ENCODE data around the gene TM9SF3. TPM values are rescaled to one million over a fixed set of nuclear protein-coding genes. Genes with fewer than 3 reads are reported as not detected.

Gene TM9SF3
- total and polyA plus RNA-seq, 3 experiments from 2014 or later, result 89.7 to 103 (median 95.8) TPM

- Mint-ChIP-seq H3K27me3 (peaks cover 8 to 31% of the 10 kb centered on the region in 2 donors), H3K4me3 (no peak overlapping the region), H3K36me3 (no peaks in the 10 kb centered on the region), H3K9me3 (no peaks in the 10 kb centered on the region), H3K27ac (no peak overlapping the region), H3K4me1 (no peaks in the 10 kb centered on the region)
- no peak overlapping the region for H3K27ac ChIP-seq (ENCODE audit: low read depth, low read length)
- H3K27me3 ChIP-seq (ENCODE audit: insufficient read depth, low read length, poor library complexity, severe bottlenecking), result no peaks in the 10 kb centered on the region
- no peaks in the 10 kb centered on the region for H3K9me3 ChIP-seq (ENCODE audit: low read length)
- POLR2A ChIA-PET, result no interaction called here
- H3K4me1 ChIP-seq (ENCODE audit: insufficient read depth, low read length), result no peaks in the 10 kb centered on the region
- DNase-seq, result no peak
- no peaks in the 10 kb centered on the region for H3K36me3 ChIP-seq (ENCODE audit: insufficient read depth, low read length)
- no peak overlapping the region for H3K4me3 ChIP-seq (ENCODE audit: low read length)
- CTCF ChIA-PET, result no interaction called here
These were observed 84.1 kb downstream of the TM9SF3 start for GRCh38 chr10:96502561-96503282.

GRCh38 chr10:96501985-96502384 lies 84.8 kb downstream of the TM9SF3 start:
- no peaks in the 10 kb centered on the region for H3K9me3 Mint-ChIP-seq
- H3K9me3 ChIP-seq (ENCODE audit: low read length), result no peaks in the 10 kb centered on the region
- H3K27me3 Mint-ChIP-seq, result peaks cover 14 to 36% of the 10 kb centered on the region in 2 donors
- no peak overlapping the region for H3K27ac Mint-ChIP-seq
- H3K4me1 ChIP-seq (ENCODE audit: insufficient read depth, low read length), result no peaks in the 10 kb centered on the region
- no peaks in the 10 kb centered on the region for H3K36me3 ChIP-seq (ENCODE audit: insufficient read depth, low read length)
- no peaks in the 10 kb centered on the region for H3K4me1 Mint-ChIP-seq
- H3K27ac ChIP-seq (ENCODE audit: low read depth, low read length), result no peak overlapping the region
- ChIA-PET CTCF (no interaction called here), POLR2A (no interaction called here)
- no peaks in the 10 kb centered on the region for H3K27me3 ChIP-seq (ENCODE audit: insufficient read depth, low read length, poor library complexity, severe bottlenecking)
- H3K4me3 Mint-ChIP-seq, result no peak overlapping the region
- DNase-seq, result no peak
- H3K36me3 Mint-ChIP-seq, result no peaks in the 10 kb centered on the region
- no peak overlapping the region for H3K4me3 ChIP-seq (ENCODE audit: low read length)

GRCh38 chr10:96500519-96500918 lies 86.3 kb downstream of the TM9SF3 start:
- CTCF ChIA-PET, result no interaction called here
- no peaks in the 10 kb centered on the region for H3K36me3 Mint-ChIP-seq

GRCh38 chr10:96500050-96500449 lies 86.8 kb downstream of the TM9SF3 start:
- H3K27ac Mint-ChIP-seq, result no peak overlapping the region
- no peak overlapping the region for H3K4me3 ChIP-seq (ENCODE audit: low read length)
- no peaks in the 10 kb centered on the region for H3K9me3 ChIP-seq (ENCODE audit: low read length)
- no peaks in the 10 kb centered on the region for H3K27me3 ChIP-seq (ENCODE audit: insufficient read depth, low read length, poor library complexity, severe bottlenecking)
- H3K9me3 Mint-ChIP-seq, result no peaks in the 10 kb centered on the region
- H3K4me1 ChIP-seq (ENCODE audit: insufficient read depth, low read length), result no peaks in the 10 kb centered on the region
- peaks cover 12 to 41% of the 10 kb centered on the region in 2 donors for H3K27me3 Mint-ChIP-seq
- no peak overlapping the region for H3K27ac ChIP-seq (ENCODE audit: low read depth, low read length)
- CTCF ChIA-PET, result no interaction called here
- H3K36me3 ChIP-seq (ENCODE audit: insufficient read depth, low read length), result no peaks in the 10 kb centered on the region
- no peaks in the 10 kb centered on the region for H3K4me1 Mint-ChIP-seq
- no peaks in the 10 kb centered on the region for H3K36me3 Mint-ChIP-seq
- no peak for DNase-seq
- POLR2A ChIA-PET, result no interaction called here
- no peak overlapping the region for H3K4me3 Mint-ChIP-seq

More at GRCh38 chr10:96500519-96500918, 86.3 kb downstream of the TM9SF3 start:
- no peak overlapping the region for H3K4me3 ChIP-seq (ENCODE audit: low read length)
- Mint-ChIP-seq H3K4me3 (no peak overlapping the region), H3K27ac (no peak overlapping the region), H3K4me1 (no peaks in the 10 kb centered on the region), H3K9me3 (no peaks in the 10 kb centered on the region), H3K27me3 (peaks cover 12 to 41% of the 10 kb centered on the region in 2 donors)
- H3K9me3 ChIP-seq (ENCODE audit: low read length), result no peaks in the 10 kb centered on the region
- H3K27me3 ChIP-seq (ENCODE audit: insufficient read depth, low read length, poor library complexity, severe bottlenecking), result no peaks in the 10 kb centered on the region
- POLR2A ChIA-PET, result no interaction called here
- no peaks in the 10 kb centered on the region for H3K4me1 ChIP-seq (ENCODE audit: insufficient read depth, low read length)
- no peaks in the 10 kb centered on the region for H3K36me3 ChIP-seq (ENCODE audit: insufficient read depth, low read length)
- no peak for DNase-seq
- no peak overlapping the region for H3K27ac ChIP-seq (ENCODE audit: low read depth, low read length)

- no peaks in the 10 kb centered on the region for H3K36me3 ChIP-seq (ENCODE audit: insufficient read depth, low read length)
- no peak overlapping the region for H3K27ac Mint-ChIP-seq
- ChIA-PET CTCF (no interaction called here), POLR2A (no interaction called here)
- no peaks in the 10 kb centered on the region for H3K9me3 Mint-ChIP-seq
- no peak overlapping the region for H3K4me3 ChIP-seq (ENCODE audit: low read length)
- H3K36me3 Mint-ChIP-seq, result peaks cover 0 to 3% (median 0%) of the 10 kb centered on the region in 3 donors
- H3K27me3 Mint-ChIP-seq, result peaks cover 18 to 52% of the 10 kb centered on the region in 2 donors
- H3K9me3 ChIP-seq (ENCODE audit: low read length), result no peaks in the 10 kb centered on the region
- no peak for DNase-seq
- H3K4me1 ChIP-seq (ENCODE audit: insufficient read depth, low read length), result no peaks in the 10 kb centered on the region
- peaks cover 4% of the 10 kb centered on the region for H3K27me3 ChIP-seq (ENCODE audit: insufficient read depth, low read length, poor library complexity, severe bottlenecking)
- H3K4me3 Mint-ChIP-seq, result peak overlapping the region in 1 of 7 donors; percentile 21
- H3K4me1 Mint-ChIP-seq, result no peaks in the 10 kb centered on the region
- no peak overlapping the region for H3K27ac ChIP-seq (ENCODE audit: low read depth, low read length)
These were observed 89.4 kb downstream of the TM9SF3 start for GRCh38 chr10:96497391-96497790.

GRCh38 chr10:96496281-96496925 lies 90.4 kb downstream of the TM9SF3 start:
- Mint-ChIP-seq H3K4me1 (no peaks in the 10 kb centered on the region), H3K27me3 (peaks cover 16 to 44% of the 10 kb centered on the region in 2 donors), H3K9me3 (no peaks in the 10 kb centered on the region), H3K36me3 (peaks cover 0 to 3% (median 0%) of the 10 kb centered on the region in 3 donors), H3K27ac (peak overlapping the region in 1 of 8 donors; percentile 16), H3K4me3 (no peak overlapping the region)
- no peak for DNase-seq
- ChIA-PET CTCF (interaction anchor here (1.1 kb wide), 1 partner anchor 17 kb away, joined by 3 read pairs; no protein-coding TSS in a partner anchor), POLR2A (no interaction called here)
- Histone ChIP-seq H3K4me3 (ENCODE audit: low read length) (no peak overlapping the region), H3K9me3 (ENCODE audit: low read length) (no peaks in the 10 kb centered on the region), H3K27ac (ENCODE audit: low read depth, low read length) (no peak overlapping the region), H3K4me1 (ENCODE audit: insufficient read depth, low read length) (no peaks in the 10 kb centered on the region), H3K36me3 (ENCODE audit: insufficient read depth, low read length) (no peaks in the 10 kb centered on the region), H3K27me3 (ENCODE audit: insufficient read depth, low read length, poor library complexity, severe bottlenecking) (peaks cover 4% of the 10 kb centered on the region)

- CTCF ChIA-PET, result interaction anchor here (1.1 kb wide), 1 partner anchor 17 kb away, joined by 3 read pairs; no protein-coding TSS in a partner anchor
- no peaks in the 10 kb centered on the region for H3K4me1 ChIP-seq (ENCODE audit: insufficient read depth, low read length)
- H3K36me3 Mint-ChIP-seq, result peaks cover 0 to 3% (median 0%) of the 10 kb centered on the region in 3 donors
- no peak for DNase-seq
- no peak overlapping the region for H3K4me3 Mint-ChIP-seq
- no peak overlapping the region for H3K27ac Mint-ChIP-seq
- no peaks in the 10 kb centered on the region for H3K9me3 ChIP-seq (ENCODE audit: low read length)
- H3K9me3 Mint-ChIP-seq, result no peaks in the 10 kb centered on the region
- H3K36me3 ChIP-seq (ENCODE audit: insufficient read depth, low read length), result no peaks in the 10 kb centered on the region
- H3K27ac ChIP-seq (ENCODE audit: low read depth, low read length), result no peak overlapping the region
- no peaks in the 10 kb centered on the region for H3K4me1 Mint-ChIP-seq
- H3K4me3 ChIP-seq (ENCODE audit: low read length), result no peak overlapping the region
- H3K27me3 ChIP-seq (ENCODE audit: insufficient read depth, low read length, poor library complexity, severe bottlenecking), result peaks cover 4% of the 10 kb centered on the region
- peaks cover 17 to 44% of the 10 kb centered on the region in 2 donors for H3K27me3 Mint-ChIP-seq
- POLR2A ChIA-PET, result no interaction called here
These were observed 91.3 kb downstream of the TM9SF3 start for GRCh38 chr10:96495544-96495943.

- no peak overlapping the region for H3K4me3 ChIP-seq (ENCODE audit: low read length)
- H3K27ac Mint-ChIP-seq, result no peak overlapping the region
- ChIA-PET CTCF (no interaction called here), POLR2A (no interaction called here)
- no peaks in the 10 kb centered on the region for H3K9me3 ChIP-seq (ENCODE audit: low read length)
- H3K4me1 Mint-ChIP-seq, result no peaks in the 10 kb centered on the region
- no peaks in the 10 kb centered on the region for H3K9me3 Mint-ChIP-seq
- DNase-seq, result no peak
- H3K27me3 ChIP-seq (ENCODE audit: insufficient read depth, low read length, poor library complexity, severe bottlenecking), result peaks cover 4% of the 10 kb centered on the region
- no peak overlapping the region for H3K27ac ChIP-seq (ENCODE audit: low read depth, low read length)
- H3K4me1 ChIP-seq (ENCODE audit: insufficient read depth, low read length), result no peaks in the 10 kb centered on the region
- no peaks in the 10 kb centered on the region for H3K36me3 ChIP-seq (ENCODE audit: insufficient read depth, low read length)
- H3K36me3 Mint-ChIP-seq, result peaks cover 0 to 3% (median 0%) of the 10 kb centered on the region in 3 donors
- H3K4me3 Mint-ChIP-seq, result no peak overlapping the region
- H3K27me3 Mint-ChIP-seq, result peaks cover 17 to 44% of the 10 kb centered on the region in 2 donors
These were observed 92.1 kb downstream of the TM9SF3 start for GRCh38 chr10:96494694-96495093.

All from CD8-positive, alpha-beta memory T cell (primary cell).